NCI-H2171 treated with DMSO at 0.1 percent for 48 hours (cell line): Measurements from ENCODE around the gene MAP7.
A peak's percentile ranks its signal among the peaks of the same experiment; 100 is the strongest.
"Not testable (repeated sequence)": the region's sequence is repeated elsewhere in the genome, so short reads cannot be mapped to it uniquely, and the experiment has no call there.

Source experiments
- DNase-seq: peaks from one replicate; lab custom pipeline; 2025; lab: John Stamatoyannopoulos, UW

The MAP7 gene

DNA sequence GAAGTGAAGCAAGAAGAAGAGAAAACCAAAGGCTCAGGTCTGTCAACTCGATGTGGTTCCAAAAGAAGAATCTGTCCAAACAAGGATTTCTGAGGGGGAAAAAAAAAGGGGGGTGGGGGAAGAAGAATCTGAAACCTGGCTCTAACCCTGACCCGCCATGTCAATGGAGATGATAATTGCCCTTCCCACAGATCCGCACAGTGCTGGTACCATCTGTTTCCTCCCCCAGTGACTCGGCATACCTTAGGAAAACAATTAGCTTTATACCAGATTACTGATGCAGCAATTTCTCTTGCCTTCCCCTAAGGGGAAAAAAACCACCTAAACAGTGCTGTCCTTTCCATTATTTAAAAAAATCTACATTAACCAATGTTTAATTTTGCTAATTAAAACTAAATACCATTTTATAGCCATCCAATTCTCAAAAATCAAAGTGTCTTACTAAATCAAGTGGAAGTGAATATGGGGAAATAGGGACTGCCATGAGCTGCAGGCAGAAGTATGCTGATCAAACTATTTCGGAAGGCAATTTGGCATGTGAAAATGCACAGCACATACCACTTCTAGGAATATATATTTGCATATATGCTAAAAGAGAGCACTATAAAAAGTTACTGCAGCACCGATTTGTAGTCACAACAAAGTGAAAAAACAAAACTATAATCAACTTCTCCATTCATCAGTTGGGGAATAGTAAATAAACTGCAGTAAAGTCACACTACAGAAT, 46.8 kb downstream of the MAP7 start:
- peak; percentile 90 for DNase-seq

DNA sequence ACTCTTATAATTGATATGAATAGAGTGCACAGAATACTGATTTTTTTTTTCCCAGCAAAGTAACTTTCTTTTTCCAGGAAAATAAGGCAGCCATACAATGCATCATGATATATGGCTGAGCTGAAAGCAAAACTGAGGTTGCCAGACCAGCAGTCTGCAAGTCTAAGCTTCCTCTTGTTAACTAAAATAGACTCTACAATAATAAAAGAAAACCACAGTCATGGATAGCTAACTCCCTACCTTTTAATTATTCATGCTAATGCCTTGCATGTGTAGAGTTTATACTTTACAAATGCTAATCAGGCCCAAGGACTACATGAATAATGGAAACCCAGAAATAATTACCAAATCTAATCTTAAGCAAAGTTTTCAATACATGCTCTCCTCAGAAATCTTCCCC, 47.4 kb downstream of the MAP7 start:
- no peak for DNase-seq

DNA sequence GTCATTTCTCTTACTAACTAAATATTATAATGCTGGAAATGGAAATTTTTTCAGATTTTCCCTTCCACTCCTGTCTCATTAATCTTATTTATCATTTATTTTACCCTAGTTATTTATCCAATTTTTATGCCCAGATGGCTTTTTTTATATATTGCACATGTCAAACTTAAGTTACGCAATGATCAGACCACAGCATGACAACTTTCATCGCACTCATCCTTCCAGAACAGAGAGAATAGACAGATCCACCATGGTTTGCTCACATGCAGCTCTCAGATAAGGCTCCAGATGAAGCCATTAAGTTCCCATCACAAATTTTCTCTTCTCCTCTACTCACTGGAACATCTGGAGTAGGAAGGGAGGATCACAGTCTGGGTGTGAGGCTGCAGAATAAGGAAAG, 48.7 kb downstream of the MAP7 start:
- no peak for DNase-seq

DNA sequence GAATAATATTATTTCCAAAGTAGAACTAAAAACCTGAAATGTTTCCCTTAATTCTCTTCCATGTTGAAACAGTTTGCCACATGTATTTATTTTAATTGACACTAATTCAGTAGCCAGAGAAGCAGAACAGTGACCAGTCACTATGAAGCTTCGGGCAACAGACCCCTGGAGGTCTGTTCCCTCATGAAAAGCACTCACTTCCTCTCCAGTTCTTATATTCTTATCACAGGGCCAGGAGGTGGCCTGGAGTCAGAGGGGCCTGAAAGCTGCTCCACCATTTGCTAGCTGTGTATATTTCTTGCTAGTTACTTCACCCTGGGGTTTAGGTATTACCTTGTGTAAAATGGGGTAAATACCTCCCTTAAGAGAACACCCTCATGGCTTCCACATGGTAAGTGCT, 49.1 kb downstream of the MAP7 start:
- no peak for DNase-seq

DNA sequence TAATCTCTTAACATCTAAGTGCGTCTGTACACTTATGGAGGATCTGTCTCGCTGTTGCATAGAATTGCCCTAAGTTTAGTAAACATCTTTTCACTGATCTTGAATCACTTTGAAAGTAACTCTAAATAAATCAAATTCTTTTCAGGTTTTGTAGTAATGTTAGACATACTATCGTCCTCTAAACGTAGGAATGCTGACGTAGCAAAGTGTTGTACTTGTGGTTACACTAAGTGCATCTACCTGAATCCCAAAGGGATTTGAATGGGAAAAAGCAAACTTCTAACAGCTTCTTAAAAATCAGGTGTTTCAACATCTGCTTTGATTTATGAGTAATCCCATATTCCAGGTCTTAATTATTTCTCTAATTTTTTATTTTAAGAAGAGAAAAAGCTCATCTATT, 49.8 kb downstream of the MAP7 start:
- no peak for DNase-seq

DNA sequence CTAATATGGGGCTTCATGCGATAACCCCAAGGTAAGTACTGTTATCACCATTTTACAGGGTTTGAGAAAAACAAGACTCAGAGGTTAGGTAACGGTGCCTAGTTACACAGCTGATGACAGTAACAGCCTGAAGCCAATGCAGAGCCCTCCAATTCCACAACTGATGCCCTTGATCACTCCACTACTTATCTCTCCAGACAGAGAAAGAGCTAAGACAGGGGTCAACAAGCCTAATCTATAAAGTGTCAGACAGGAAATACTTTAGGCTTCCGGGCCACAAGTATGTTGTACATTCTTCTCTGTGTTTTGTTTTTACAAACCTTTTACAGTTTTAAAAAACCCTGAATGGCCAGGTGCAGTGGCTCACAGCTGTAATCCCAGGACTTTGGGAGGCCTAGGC, 50.9 kb downstream of the MAP7 start:
- no peak for DNase-seq

DNA sequence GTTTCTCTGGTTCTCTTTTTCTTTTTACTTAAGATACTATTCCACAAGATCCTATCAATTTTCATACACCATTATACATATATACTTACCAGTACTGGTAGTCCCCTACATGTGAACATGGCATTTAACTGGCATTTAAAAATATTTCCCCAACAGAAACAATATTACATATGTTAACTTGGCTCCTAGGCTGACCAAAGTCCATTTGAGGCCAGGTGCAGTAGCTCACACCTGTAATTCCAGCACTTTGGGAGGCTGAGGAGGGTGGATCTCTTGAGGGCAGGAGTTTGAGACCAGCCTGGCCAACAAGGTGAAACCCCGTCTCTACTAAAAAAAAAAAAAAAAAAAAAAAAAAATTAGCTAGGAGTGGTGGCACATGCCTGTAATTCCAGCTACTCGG, 53.8 kb downstream of the MAP7 start:
- not testable (repeated sequence) for DNase-seq

DNA sequence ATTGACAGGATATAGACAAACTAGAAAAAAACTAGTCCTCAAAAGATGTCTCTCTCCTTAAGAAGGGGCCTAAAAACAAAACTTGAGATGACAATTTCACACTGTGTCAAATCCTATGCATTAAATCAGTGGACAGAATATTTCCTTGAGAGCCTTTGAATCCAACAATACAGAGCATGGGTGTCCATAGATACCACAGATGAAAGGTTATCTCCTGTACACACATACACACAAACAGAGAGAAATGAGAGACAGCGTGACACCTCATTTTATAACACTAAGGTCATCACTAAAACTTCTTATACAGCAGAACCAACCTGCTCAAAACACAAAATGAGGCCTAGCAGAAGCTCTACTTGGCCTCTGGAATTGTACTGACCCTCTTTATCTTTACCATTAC, 55.5 kb downstream of the MAP7 start:
- no peak for DNase-seq

DNA sequence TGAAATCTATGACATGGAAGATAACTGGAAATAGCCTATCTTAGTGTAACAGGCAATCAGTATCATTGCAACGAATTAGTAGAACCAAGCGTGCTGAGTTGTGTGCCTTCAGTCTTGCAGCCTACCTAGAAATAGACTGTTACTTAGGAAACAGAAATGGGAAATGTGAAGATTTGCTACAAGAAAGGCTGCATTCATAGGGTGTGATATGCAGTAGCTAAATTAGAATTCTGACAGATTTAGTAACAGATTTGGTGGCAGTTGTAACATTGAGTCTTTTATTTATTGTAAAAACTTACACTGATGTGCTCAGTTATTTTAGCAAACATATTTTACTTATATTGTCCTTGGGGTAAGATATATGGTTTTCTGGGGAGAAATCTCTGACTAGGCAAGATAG, 56.2 kb downstream of the MAP7 start:
- DNase-seq, result no peak

DNA sequence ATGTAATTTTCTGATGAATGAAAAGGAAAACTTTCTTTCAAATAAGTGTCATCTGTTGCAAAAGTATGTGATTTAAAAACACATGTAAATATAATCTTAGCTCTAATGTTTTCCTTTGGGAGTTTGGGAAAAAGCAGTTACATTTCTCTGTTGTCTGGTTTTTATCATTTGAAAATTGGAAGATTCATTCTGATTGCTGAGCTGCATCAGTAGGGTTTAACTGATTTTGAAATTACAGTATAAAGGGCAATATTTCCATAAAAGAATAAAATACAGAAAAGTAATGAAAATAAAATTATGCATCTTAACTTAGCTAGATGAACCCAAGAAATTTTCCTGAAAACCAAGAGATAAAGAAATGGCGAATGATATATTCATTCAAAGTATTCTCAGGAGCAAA, 57.8 kb downstream of the MAP7 start:
- no peak for DNase-seq

DNA sequence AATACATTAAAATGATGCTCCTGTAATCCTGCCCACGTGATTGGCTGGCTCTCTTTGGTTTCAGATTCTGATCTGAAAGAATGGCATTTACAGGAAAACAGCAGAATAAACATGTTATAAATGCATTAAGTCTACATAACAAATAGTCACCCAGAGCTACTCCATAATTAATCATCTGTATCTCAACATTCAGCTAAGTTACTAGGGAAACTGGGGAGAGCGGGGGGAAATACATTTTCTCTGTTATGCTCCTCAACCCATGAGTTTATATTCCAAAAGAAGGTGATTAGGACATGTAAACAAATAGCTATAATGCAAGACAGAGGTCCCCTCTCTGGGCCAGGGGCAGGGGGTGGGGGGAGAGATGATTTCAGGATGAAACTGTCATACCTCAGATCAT, 58.5 kb downstream of the MAP7 start:
- DNase-seq, result no peak

DNA sequence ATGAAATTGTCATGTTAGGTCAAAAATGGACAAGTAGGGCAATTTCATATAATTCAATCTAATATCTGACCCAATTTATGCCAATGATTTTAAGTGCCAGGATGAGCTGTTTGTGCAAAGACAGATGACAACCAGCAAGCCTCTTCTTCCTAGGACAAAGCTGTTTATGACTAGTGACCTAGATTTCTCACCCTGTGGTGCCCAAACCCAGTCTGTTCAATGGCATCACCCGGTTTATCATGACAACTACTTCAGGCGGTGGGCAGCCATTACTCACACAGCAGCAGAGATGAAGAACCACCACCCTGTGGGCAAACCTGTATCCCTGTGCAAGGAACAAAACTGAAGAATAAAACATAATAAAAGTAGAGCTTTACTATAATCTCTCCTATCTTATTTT, 59.0 kb downstream of the MAP7 start:
- no peak for DNase-seq

DNA sequence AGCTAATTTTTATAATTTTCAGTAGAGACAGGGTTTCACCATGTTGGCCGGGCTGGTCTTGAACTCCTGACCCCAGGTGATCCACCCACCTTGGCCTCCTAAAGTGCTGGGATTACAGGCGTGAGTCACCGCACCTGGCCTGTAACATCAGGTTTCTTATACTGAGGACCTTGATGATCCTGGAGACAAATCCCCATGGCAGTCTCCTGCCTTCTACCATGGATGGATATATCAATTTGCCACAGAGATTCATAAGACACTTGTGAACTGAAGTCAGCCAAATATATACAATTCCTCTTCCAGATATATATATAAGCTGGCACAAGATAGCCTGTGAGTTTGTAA, 60.6 kb downstream of the MAP7 start:
- DNase-seq, result not testable (repeated sequence)

DNA sequence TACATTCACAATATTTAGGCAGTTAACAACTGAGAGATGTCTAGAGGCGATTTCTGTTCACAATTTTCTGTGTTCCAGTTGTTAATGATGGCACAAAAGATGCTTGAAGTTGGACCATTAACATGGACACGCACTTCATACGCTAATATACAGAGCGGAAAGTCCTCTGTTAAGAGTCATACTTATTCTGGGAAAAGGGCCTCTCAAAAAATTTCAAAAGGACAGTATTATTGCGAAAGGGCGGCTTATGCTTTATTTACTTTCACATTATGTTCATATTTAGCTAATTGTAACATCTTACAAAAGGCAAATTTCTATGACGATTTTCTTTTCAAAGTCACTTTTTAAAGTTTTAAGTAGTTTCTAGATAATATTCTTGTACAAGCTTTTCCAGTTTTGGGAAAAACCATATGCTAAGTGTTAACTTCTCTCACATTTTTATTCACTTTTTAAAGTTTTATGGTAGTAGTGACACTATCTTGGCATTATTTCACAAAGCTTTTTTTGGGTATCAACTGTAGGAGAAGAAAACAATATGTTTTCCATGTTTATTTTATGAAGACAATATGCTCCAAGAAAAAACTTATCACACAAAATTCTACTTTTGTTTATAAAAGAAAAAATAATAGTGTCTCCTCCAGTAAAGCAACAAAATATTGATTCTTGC, 62.3 kb downstream of the MAP7 start:
- no peak for DNase-seq

DNA sequence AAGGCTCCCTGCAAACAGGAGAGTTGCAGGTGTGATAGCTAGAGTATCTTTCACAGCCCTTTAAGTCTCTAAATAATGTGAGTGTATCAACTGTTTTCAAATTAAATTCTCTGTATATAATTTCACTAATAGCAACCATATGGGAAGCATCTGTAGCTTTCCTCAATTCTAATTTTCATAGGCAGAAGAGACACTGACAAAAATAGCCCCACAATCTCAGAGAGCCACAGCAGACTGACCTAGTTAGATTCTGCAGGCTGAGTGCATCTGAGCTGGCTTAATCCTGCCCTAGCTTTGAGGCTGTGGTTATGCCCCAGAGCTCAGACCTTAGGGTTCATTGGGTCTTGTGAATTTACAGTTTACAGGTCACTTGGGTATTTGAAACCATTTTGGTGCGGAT, 63.9 kb downstream of the MAP7 start:
- no peak for DNase-seq

DNA sequence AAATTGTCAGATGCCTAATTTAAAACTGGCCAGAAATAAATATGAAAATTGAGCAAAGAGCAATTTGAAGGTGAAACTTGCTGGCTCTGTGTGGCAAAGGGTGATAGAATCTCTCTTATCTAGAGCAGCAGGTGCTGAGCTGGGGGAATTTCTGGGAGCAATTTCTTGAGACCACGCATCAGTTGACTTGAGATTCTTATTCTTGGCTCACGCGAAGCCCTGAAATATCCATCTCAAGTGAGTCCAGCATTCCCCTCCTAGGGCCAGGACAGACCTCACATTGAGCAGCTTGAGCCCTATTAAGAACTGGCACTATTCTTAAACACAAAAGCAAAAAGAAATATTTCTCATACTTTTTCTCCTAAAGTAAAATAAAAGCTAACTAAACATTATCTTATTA, 66.3 kb downstream of the MAP7 start:
- DNase-seq, result no peak

DNA sequence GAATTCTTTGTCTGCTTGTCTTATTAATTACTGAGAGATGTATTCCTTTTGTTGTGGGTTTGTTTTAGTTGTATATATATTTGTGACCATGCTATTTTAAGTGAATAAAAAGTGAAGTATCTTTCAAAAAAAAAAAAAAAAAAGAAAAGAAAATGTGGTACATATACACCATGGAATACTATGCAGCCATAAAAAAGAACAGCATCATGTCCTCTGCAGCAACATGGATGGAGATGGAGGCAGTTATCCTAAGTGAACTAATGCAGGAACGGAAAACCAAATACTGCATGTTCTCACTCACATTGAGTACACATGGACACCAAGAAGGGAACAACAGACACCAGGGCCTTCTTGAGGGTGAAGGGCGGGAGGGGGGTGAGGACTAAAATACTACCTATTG, 67.2 kb downstream of the MAP7 start:
- not testable (repeated sequence) for DNase-seq

DNA sequence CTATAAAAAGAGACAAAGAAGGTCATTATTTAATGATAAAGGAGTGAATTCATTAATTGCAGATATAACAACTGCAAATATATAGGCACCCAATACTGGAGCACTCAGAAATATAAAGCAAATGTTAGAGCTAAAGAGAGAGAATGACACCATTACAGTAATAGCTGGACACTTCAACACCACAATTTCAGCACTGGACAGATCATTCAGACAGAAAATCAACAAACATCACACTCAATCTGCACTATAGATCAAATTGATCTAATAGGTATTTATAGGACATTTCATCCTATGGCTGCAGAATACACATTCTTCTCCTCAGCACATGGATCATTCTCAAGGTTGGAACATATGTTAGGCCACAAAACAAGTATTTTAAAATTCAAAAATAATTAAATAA, 72.7 kb downstream of the MAP7 start:
- no peak for DNase-seq

DNA sequence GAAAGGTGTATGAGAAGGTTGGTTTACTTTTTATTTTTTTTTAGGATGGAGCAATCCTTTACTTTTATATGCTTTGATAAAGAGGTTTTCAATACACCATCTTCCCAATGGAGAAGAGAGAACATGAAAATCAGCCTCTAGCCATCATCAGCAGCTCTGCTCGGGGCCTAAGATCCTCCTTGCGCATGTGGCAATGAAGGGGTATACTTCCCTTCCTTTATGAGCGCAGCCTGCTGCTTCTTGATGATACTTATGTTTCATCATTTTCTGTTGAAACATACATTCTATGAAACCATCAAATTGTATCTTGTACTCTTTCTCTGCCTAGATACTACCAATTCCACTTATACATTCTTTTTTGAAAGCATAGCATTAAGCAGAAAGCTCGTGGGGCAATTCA, 74.5 kb downstream of the MAP7 start:
- DNase-seq, result no peak

DNA sequence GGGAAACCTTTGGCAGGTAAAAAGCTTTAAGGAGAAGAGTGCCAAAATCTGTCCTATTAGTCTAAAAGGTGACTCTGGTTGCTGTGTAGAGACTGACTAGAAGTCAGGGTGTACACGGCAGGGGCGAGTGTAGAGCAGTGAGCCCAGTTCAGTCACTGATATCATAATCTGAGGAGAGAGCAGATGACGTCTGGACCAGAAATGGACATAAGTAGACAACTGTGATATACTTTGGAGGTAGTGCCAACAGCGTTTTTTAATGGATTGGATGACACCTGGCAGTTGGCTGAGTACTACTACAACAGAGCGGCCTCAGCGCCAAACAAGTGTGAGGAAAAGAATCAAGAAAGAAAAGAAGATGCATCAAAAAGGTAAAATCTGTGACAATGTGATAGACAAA, 76.0 kb downstream of the MAP7 start:
- DNase-seq, result no peak

DNA sequence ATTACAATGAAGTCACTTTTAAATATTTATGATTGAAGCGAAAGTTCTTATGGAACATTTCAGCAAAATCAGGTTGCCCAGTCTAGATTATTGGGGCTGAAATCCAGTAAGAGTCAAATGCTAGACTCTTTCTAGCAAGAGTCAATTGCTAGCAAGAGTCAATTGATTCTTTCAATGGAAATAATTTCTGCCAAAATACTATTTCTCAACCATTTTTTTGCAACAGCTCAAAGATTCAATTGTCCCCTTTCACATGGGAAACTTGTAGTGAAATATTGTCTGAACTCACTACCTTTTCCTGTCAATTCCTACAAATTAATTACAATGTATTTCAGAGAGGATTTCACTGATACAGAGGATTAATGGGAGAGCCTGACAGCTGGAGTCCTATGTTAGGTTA, 78.3 kb downstream of the MAP7 start:
- DNase-seq, result no peak

DNA sequence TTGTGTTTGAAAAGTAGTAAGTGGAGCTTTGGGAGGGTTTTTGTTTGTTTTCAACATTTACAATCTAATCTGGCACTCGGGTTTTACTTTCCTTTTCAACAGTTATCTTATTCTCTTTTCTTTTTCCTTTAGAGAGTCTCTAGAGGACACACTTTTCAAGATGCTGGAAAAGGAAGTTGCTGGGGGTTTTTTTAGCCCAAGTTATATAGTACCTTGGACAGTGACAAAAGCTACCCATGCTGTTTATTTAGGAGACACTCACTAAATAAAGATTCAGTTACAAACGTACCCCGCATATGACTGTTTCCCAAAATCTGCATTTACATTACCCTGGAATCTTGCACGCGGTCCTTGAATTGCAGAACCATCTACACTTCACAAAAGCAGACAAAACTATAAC, 78.8 kb downstream of the MAP7 start:
- DNase-seq, result no peak

DNA sequence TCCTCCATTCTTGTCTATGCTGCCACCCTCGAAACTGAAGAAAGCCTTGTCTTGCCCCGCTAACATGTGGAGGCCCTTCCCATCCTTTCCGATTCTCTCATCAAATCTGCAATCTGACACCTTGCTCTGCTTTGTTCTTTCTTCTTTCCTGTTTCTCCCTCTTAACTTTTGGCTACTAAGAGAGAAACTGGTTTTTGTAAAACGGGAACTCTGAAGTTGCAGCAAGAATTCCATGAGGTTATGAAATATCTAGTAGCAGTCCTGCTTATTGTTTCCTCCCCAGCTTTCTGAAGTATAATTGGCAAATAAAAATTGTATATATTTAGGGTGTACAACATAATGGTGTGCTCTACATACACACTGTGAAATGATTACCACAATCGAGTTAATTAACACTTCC, 80.2 kb downstream of the MAP7 start:
- DNase-seq, result no peak

DNA sequence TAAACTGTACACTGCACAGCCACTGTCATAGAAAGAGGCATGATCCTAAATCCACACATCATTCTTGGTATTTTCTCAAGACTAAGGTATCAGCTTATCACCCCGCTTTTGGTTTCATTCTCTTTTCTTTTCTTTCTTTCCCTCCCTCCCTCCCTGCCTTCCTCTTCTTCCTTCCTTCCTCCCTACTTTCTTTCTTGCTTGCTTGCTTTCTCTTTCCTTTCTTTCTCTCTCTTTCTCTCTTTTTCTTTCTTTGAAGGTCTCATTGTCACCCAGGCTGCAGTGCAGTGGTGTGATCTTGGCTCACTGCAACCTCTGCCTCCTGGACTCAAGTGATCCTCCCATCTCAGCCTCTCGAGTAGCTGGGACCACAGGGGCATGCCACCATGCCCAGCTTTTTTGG, 81.1 kb downstream of the MAP7 start:
- DNase-seq, result no peak
